Choroid plexus epithelial cell (primary cell): ENCODE data around the gene GRAMD1B.

Experiments used
- DNase-seq: peaks from one replicate; pipeline ENCODE4 v3.0.0-alpha.2; 2010; ENCODE audit warnings: low read depth
- H3K4me3 ChIP-seq: 2 replicates; pipeline ENCODE4 v1.5.1; 2011; ENCODE audit warnings: low read depth, mild to moderate bottlenecking, control low read depth, low read length, moderate library complexity
- CTCF ChIP-seq: conservative IDR thresholded peaks from 2 replicates; pipeline ENCODE4 v1.5.1; 2011; ENCODE audit warnings: low read depth, mild to moderate bottlenecking, control low read depth, inconsistent platforms, low read length, moderate library complexity

Gene GRAMD1B

GRCh38 chr11:123558536-123559315, 128.7 kb downstream of the GRAMD1B start:
- TF ChIP-seq CTCF, result no peak
- H3K4me3 ChIP-seq, result no peak overlapping the region

DNA sequence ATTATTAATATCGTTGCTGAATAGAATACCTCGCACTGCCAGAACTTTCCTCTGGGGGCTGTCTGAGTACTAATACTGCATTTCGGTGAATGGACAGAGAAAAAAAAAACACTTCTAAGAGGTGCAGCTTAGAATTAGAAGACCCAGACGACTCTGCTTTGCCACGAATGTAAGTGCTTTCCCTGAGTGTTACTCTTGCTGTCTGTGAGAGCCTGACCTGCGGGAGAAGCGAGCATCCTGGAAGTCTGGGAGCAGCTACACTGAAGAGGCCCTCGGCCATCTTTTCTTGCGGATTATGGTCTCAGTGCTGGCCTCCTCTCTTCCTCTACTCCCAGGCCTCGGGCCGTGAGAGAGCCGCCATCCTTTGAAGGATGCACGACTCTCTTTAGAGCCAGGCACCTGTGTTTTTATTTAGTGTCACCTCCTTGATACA, 129.5 kb downstream of the GRAMD1B start:
- TF ChIP-seq CTCF, result peak; percentile 55
- H3K4me3 ChIP-seq, result peak overlapping the region; percentile 59
- DNase-seq, result peak; percentile 59

More at GRCh38 chr11:123558536-123559315, 128.7 kb downstream of the GRAMD1B start:
- DNase-seq, result no peak

DNA sequence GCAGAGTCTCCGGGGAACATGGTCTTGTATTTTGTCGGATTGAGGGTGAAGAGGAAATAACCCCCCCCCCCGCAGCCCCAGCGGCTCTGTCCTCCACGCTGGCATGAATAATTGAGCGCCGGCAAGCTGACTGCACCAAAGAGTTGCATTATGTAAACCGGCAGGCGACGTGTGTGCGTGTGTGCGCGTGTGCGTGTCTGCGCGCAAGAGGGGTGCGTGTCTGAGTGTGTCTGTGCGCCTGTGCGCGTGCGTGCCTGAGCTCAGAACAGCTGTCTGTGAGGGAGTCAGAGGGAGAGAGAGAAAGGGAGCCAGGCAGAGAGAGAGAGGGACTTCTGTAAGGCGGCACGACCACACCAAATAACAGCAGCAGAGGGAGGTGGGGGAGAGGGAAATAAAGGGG, 129.9 kb downstream of the GRAMD1B start:
- peak overlapping the region; percentile 59 for H3K4me3 ChIP-seq
- peak; percentile 79 for DNase-seq
- no peak for TF ChIP-seq CTCF

DNA sequence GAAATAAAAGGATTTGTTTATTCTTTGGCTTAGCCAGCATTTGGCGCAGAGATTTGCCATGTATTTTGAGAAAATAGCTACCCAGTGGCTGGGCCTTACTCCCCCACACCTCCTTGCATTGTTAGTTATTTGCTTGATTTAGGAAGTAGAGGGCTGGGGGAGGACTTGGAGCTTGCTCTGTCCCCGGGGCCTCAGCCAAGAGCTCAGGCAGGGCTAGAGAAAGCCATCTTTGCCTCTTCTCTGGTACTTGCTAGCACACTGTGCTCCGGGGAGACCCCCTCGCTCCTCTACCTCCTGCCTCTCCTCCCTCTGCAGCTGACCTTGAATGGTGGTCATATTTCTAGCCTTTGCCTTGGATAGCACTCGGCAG, 131.3 kb downstream of the GRAMD1B start:
- H3K4me3 ChIP-seq, result no peak overlapping the region
- TF ChIP-seq CTCF, result no peak
- DNase-seq, result no peak

- no peak overlapping the region for H3K4me3 ChIP-seq
- no peak for TF ChIP-seq CTCF
- DNase-seq, result no peak
These were observed 132.1 kb downstream of the GRAMD1B start for GRCh38 chr11:123562158-123562557.

DNA sequence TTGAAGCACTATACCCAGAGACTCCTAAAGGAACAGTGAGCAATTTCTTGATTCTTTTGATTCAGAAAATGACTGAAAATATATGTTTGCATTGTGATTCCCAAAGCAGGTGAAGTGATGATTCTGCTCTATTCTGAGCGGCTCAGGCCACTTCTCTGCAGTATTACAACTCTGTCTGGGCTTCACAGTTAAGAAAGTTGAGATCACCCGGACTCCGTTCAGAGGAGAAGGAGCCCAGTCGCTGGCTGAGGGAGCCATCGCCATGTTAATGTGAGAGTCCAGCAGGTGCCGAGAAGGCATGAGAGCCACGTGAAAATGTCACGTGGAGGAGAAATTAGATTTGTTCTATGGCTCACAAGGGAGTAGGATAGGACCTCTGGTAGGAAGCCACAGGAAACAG, 132.8 kb downstream of the GRAMD1B start:
- DNase-seq, result no peak
- H3K4me3 ChIP-seq, result no peak overlapping the region
- no peak for TF ChIP-seq CTCF

DNA sequence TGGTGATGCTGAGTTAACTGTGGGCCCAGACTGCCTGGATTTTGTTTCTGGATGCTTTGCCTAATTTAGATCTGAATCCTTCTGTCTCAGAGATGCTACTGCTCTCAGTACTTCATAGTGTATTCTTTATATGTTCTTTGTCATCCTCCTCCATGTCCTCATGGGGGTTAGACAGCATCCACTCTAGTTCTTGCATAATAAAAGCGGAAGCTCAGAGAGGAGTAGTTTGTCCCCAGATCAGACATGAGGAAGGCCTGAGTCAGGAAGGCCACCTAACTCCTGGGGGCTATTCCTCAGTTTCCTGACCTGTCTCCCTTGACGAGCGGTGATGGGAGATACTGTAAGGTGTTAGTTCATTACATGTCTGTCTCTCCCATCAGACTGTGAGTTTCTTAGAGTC, 134.2 kb downstream of the GRAMD1B start:
- TF ChIP-seq CTCF, result no peak
- no peak overlapping the region for H3K4me3 ChIP-seq
- DNase-seq, result no peak
